Activated CD4-positive, alpha-beta T cell treated with anti-CD3 and anti-CD28 coated beads, Interleukin-2, amount 10 ng/mL, durations not matched to agents 7 days and 5 days (primary cell): ENCODE results near the gene GNAI3. TPM values are rescaled to one million over a fixed set of nuclear protein-coding genes. Genes with fewer than 3 reads are reported as not detected.

Experiments used
- CTCF ChIA-PET: fragments of 350-600 bp; sonication (Branson Sonifier 250); formaldehyde crosslinking; loops from one replicate; lab custom pipeline; 2021; ENCODE audit warnings: antibody characterized with exemption; lab: Charles Lee
- POLR2A ChIA-PET: fragments of 350-600 bp; sonication (Branson Sonifier 250); formaldehyde crosslinking; loops from one replicate; lab custom pipeline; 2021; ENCODE audit warnings: antibody characterized with exemption; lab: Charles Lee
- DNase-seq: peaks from one replicate; pipeline ENCODE4 v3.0.0-alpha.2; 2020
- H3K27ac Mint-ChIP-seq: one replicate; pipeline ENCODE4 v1.8.0; 2021; ENCODE audit warnings: mild to moderate bottlenecking, moderate library complexity, mixed read lengths
- H3K27me3 Mint-ChIP-seq: one replicate; pipeline ENCODE4 v1.8.0; 2021; ENCODE audit warnings: mixed read lengths
- H3K36me3 Mint-ChIP-seq: one replicate; pipeline ENCODE4 v1.8.0; 2021; ENCODE audit warnings: low read depth, mixed read lengths
- H3K4me1 Mint-ChIP-seq: one replicate; pipeline ENCODE4 v1.8.0; 2021; ENCODE audit warnings: mixed read lengths
- H3K4me3 Mint-ChIP-seq: one replicate; pipeline ENCODE4 v1.8.0; 2021; ENCODE audit warnings: mild to moderate bottlenecking, moderate library complexity, mixed read lengths
- H3K9me3 Mint-ChIP-seq: one replicate; pipeline ENCODE4 v1.8.0; 2021; ENCODE audit warnings: mixed read lengths
- total RNA-seq, 2 experiments: library from RNA; stranded (reverse); gene quantifications; one replicate each; pipeline ENCODE4 v1.2.3, GENCODE V29; 2021

The GNAI3 gene
- total RNA-seq, 2 experiments from 2014 or later: 8.8 to 9.7 TPM

GRCh38 chr1:109639063-109639840 is 90.8 kb downstream of the GNAI3 start:
- ChIA-PET POLR2A (interaction anchor here (0.6 kb wide), 1 partner anchor 314 kb away, joined by 3 read pairs; no protein-coding TSS in a partner anchor), CTCF (interaction anchor here (0.6 to 7.1 kb wide), 30 partner anchors 11 to 426 kb away, joined by 3 to 112 read pairs (median 6); partner anchors contain the start of genes AHCYL1, AMPD2, GNAI3 and GNAT2)
- peak; percentile 5 for DNase-seq
- no peaks in the 10 kb centered on the region for H3K9me3 Mint-ChIP-seq
- H3K27ac Mint-ChIP-seq: no peak overlapping the region
- no peak overlapping the region for H3K4me3 Mint-ChIP-seq
- H3K4me1 Mint-ChIP-seq: peaks cover 32% of the 10 kb centered on the region
- no peaks in the 10 kb centered on the region for H3K36me3 Mint-ChIP-seq
- no peaks in the 10 kb centered on the region for H3K27me3 Mint-ChIP-seq

DNA sequence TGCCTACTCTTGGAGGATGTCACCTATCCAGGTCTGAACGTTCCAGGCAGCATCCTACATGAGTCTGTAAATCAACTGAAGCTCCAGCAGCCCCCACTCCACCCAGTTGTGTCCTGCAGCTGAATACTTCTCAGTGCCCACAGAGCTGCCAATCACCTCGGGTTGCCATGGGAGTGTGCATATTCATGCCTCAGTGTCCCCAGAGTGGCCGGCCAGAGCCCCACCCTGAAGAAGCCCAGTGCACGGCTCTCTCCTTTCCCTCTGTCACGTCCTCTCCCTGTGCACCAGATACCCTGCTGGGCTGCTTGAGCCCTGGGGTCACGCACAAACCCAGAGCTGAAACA is 91.4 kb downstream of the GNAI3 start:
- ChIA-PET POLR2A (interaction anchor here (1.2 kb wide), 1 partner anchor 134 kb away, joined by 3 read pairs; no protein-coding TSS in a partner anchor), CTCF (interaction anchor here (0.5 to 7.1 kb wide), 44 partner anchors 11 to 1483 kb away, joined by 3 to 112 read pairs (median 5); partner anchors contain the start of genes AHCYL1, AMPD2, GNAI3 and GNAT2)
- Mint-ChIP-seq H3K36me3 (no peaks in the 10 kb centered on the region), H3K4me3 (no peak overlapping the region), H3K4me1 (peaks cover 26% of the 10 kb centered on the region), H3K9me3 (no peaks in the 10 kb centered on the region), H3K27me3 (no peaks in the 10 kb centered on the region), H3K27ac (no peak overlapping the region)
- no peak for DNase-seq

DNA sequence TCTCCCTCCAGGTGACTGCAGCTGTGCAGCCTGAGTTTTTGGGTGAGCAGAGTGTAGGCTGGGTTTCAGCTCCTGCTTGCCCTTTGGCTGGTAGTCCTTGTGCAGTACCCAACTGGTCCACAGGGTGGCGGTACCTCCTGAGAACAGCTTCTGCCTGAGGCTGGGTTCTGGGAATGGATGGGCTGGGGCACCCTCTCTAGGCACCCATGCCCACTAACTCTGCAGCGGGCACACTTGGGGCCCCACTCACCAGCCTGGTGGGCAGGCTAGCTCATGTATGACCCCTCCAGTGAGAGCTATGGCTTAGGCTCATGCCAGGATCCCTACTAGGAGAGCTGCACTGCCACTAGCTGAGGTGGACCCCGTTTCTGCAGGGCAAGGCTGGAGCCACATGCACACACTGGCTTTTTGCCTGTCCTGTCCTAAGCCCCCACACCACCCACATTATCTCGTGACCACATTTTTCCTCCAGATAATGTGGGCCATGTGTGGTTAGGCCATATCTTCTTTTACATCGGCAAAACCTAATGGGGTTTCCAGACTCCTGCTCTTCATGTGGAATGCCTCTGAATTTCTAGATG is 92.0 kb downstream of the GNAI3 start:
- Mint-ChIP-seq H3K27ac (no peak overlapping the region), H3K4me3 (no peak overlapping the region), H3K9me3 (no peaks in the 10 kb centered on the region)

DNA sequence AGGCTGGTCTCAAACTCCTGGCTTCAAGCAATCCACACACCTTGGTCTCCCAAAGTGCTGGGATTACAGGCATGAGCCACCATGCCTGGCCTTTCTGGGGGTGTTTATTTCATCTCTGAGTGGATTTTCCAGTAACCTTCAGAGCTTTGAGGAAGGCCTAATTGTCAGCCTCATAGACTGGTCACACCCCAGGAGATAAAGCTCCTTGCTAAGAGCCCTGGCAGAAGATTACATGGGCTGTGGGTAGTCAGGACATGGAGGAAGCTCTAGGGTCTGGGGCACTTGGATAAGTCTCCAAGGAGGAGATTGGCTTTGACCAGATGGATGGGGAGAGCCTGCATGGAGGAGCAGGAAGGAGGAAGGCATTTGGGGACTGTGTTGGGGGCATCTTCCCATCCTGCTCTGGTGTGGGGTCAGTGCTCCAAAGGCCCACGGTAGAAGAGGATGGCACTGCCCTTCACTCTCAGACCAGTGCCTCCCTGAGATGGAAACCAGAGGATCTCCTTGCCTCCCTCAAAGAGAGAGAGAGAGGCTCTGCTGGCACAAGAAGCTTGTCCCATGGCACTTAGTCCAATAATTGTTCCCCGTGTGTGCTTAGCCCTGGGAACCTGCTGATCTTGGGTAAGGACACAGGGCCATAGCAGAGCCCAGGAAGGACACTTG is 92.8 kb downstream of the GNAI3 start:
- Mint-ChIP-seq H3K36me3 (no peaks in the 10 kb centered on the region), H3K4me3 (no peak overlapping the region), H3K9me3 (no peaks in the 10 kb centered on the region), H3K27me3 (no peaks in the 10 kb centered on the region), H3K4me1 (peaks cover 18% of the 10 kb centered on the region), H3K27ac (no peak overlapping the region)
- ChIA-PET CTCF (interaction anchor here (0.8 to 7.1 kb wide), 20 partner anchors 9 to 373 kb away, joined by 3 to 112 read pairs (median 8); partner anchors contain the start of genes AHCYL1, GNAI3, GPR61 and GSTM4), POLR2A (interaction anchor here (1.2 kb wide), 1 partner anchor 133 kb away, joined by 3 read pairs; no protein-coding TSS in a partner anchor)
- peak; percentile 2 for DNase-seq

More for the DNA sequence above, 92.0 kb downstream of the GNAI3 start:
- ChIA-PET CTCF (interaction anchor here (0.5 to 7.1 kb wide), 46 partner anchors 10 to 1482 kb away, joined by 3 to 112 read pairs (median 5); partner anchors contain the start of genes AHCYL1, AMPD2, GNAI3 and GNAT2), POLR2A (interaction anchor here (1.2 kb wide), 1 partner anchor 134 kb away, joined by 3 read pairs; no protein-coding TSS in a partner anchor)
- Mint-ChIP-seq H3K27me3 (no peaks in the 10 kb centered on the region), H3K36me3 (no peaks in the 10 kb centered on the region), H3K4me1 (peaks cover 21% of the 10 kb centered on the region)
- peak; percentile 93 for DNase-seq

- Mint-ChIP-seq H3K4me1 (peaks cover 18% of the 10 kb centered on the region), H3K4me3 (no peak overlapping the region), H3K36me3 (no peaks in the 10 kb centered on the region), H3K9me3 (no peaks in the 10 kb centered on the region), H3K27ac (no peak overlapping the region), H3K27me3 (no peaks in the 10 kb centered on the region)
- ChIA-PET CTCF (interaction anchor here (0.7 to 7.1 kb wide), 8 partner anchors 9 to 343 kb away, joined by 3 to 112 read pairs (median 41); partner anchors contain the start of genes AHCYL1 and GSTM4), POLR2A (no interaction called here)
- DNase-seq: peak; percentile 2
Measured at GRCh38 chr1:109641861-109642260, 93.4 kb downstream of the GNAI3 start.

DNA sequence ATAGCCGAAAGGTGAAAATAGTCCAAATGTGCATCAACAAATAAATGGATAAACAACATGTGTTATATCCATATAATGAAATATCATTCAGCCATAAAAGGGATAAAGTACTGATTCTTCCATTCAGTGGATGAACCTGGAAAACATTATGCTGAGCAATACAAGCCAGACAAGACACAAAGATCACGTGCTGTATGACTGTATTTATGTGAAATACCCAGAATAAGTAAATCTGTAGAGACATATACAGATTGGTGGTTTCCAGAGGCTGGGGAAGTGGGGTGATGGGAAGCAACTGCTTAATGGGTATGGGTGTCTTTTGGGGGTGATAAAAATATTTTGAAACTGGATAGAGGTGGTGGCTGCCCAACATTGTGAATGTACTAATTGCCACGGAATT is 94.2 kb downstream of the GNAI3 start:
- peak; percentile 3 for DNase-seq
- no peak overlapping the region for H3K27ac Mint-ChIP-seq
- no peaks in the 10 kb centered on the region for H3K27me3 Mint-ChIP-seq
- ChIA-PET POLR2A (no interaction called here), CTCF (interaction anchor here (0.6 to 1.5 kb wide), 8 partner anchors 9 to 341 kb away, joined by 3 to 9 read pairs (median 3); partner anchors contain the start of genes AHCYL1 and GSTM4)
- no peak overlapping the region for H3K4me3 Mint-ChIP-seq
- H3K9me3 Mint-ChIP-seq: no peaks in the 10 kb centered on the region
- no peaks in the 10 kb centered on the region for H3K36me3 Mint-ChIP-seq
- peaks cover 18% of the 10 kb centered on the region for H3K4me1 Mint-ChIP-seq

GRCh38 chr1:109643385-109644230 is 95.2 kb downstream of the GNAI3 start:
- H3K27ac Mint-ChIP-seq: no peak overlapping the region
- POLR2A ChIA-PET: no interaction called here

DNA sequence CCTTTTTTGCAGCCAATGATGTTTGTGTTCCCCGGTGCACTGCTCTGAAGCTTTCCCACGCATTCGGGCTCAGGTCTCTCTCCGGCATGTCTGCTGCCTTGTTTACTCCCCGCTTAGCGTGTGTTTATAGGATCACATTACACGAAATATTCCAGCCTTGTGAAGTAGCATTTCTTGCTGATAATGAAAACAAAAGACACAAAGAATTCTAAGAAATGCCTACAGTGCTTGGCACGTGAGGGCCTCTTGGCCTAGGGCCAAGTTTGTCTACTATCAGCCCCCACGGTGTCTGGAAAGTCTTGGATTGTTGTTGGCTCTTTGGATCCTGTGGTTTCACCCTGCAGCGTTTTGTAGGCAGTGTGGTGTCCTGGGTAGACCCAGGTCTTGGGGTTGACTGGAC is 96.3 kb downstream of the GNAI3 start:
- POLR2A ChIA-PET: no interaction called here
- H3K36me3 Mint-ChIP-seq: no peaks in the 10 kb centered on the region
- no peak overlapping the region for H3K4me3 Mint-ChIP-seq
- DNase-seq: no peak
- CTCF ChIA-PET: interaction anchor here (0.7 to 1.5 kb wide), 4 partner anchors 39 to 340 kb away, joined by 3 to 6 read pairs (median 4); partner anchors contain the start of gene AHCYL1
- H3K4me1 Mint-ChIP-seq: peaks cover 18% of the 10 kb centered on the region
- H3K27ac Mint-ChIP-seq: no peak overlapping the region
- no peaks in the 10 kb centered on the region for H3K27me3 Mint-ChIP-seq
- no peaks in the 10 kb centered on the region for H3K9me3 Mint-ChIP-seq

More at GRCh38 chr1:109643385-109644230, 95.2 kb downstream of the GNAI3 start:
- Mint-ChIP-seq H3K4me1 (peaks cover 18% of the 10 kb centered on the region), H3K4me3 (no peak overlapping the region), H3K9me3 (no peaks in the 10 kb centered on the region), H3K36me3 (no peaks in the 10 kb centered on the region), H3K27me3 (no peaks in the 10 kb centered on the region)
- DNase-seq: peak; percentile 92
- CTCF ChIA-PET: interaction anchor here (0.7 to 1.5 kb wide), 9 partner anchors 12 to 340 kb away, joined by 3 to 9 read pairs (median 3); partner anchors contain the start of genes AHCYL1 and GSTM4

DNA sequence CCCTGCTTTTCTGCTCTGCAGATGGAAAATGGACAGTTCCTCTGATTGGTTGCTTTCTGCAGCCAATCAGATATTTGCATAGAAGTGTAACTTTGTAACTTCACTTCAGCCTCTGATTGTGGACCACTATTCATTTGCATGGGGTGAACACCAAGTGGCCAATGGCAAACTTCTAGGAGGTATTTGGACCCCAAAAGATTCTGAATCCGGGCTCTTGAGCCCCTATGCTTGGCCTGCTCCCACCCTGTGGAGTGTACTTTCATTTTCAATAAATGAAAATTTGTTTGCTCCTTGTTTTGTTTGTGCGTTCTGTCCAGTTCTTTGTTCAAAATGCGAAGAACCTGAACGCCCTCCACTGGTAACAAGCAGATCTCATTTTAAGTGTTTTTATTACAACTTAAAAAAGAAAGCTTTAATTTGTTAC is 101.1 kb downstream of the GNAI3 start:
- ChIA-PET CTCF (interaction anchor here (0.6 to 6.3 kb wide), 6 partner anchors 9 to 362 kb away, joined by 3 to 52 read pairs (median 4); partner anchors contain the start of genes AHCYL1, AMPD2 and GNAT2), POLR2A (no interaction called here)
- Mint-ChIP-seq H3K4me3 (no peak overlapping the region), H3K27me3 (peaks cover 23% of the 10 kb centered on the region), H3K36me3 (no peaks in the 10 kb centered on the region), H3K9me3 (no peaks in the 10 kb centered on the region), H3K27ac (peak overlapping the region; percentile 46), H3K4me1 (peaks cover 6% of the 10 kb centered on the region)
- DNase-seq: peak; percentile 5

GRCh38 chr1:109650609-109651008 is 102.2 kb downstream of the GNAI3 start:
- Mint-ChIP-seq H3K36me3 (no peaks in the 10 kb centered on the region), H3K27me3 (peaks cover 27% of the 10 kb centered on the region), H3K9me3 (no peaks in the 10 kb centered on the region), H3K4me3 (no peak overlapping the region), H3K27ac (no peak overlapping the region), H3K4me1 (peaks cover 15% of the 10 kb centered on the region)
- DNase-seq: no peak
- ChIA-PET CTCF (interaction anchor here (1.0 to 6.3 kb wide), 7 partner anchors 11 to 361 kb away, joined by 3 to 52 read pairs (median 4); partner anchors contain the start of genes AHCYL1, AMPD2 and GNAT2), POLR2A (no interaction called here)

DNA sequence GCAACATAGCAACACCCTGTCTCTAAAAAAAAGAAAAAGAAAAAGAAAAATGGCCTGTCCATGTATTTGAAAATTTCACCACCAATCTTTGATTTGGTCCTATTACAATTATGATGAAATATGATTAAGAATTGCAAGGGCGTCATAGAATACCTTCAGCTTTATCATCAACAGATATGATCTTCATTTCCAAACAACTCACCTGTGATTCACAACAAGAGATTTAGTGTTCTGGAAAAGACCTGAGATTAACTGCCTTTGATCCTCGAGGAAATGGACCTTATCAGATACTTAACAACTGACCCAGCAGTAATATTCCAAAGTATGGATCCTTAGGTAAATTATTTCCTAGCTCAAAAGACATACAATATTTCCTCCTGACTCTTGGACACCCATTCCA is 104.0 kb downstream of the GNAI3 start:
- ChIA-PET CTCF (interaction anchor here (0.8 to 6.3 kb wide), 6 partner anchors 9 to 332 kb away, joined by 3 to 52 read pairs (median 4); partner anchors contain the start of gene AHCYL1), POLR2A (no interaction called here)
- no peak overlapping the region for H3K27ac Mint-ChIP-seq
- H3K4me1 Mint-ChIP-seq: peaks cover 26% of the 10 kb centered on the region
- no peak overlapping the region for H3K4me3 Mint-ChIP-seq
- no peak for DNase-seq
- H3K36me3 Mint-ChIP-seq: no peaks in the 10 kb centered on the region
- H3K27me3 Mint-ChIP-seq: peaks cover 27% of the 10 kb centered on the region
- H3K9me3 Mint-ChIP-seq: no peaks in the 10 kb centered on the region
